K562 (cell line): ENCODE measurements around the gene ATRN.

Experiments
- EZH2 ChIP-seq: IDR thresholded peaks from 2 replicates; pipeline ENCODE4 v1.6.1; 2012; ENCODE audit warnings: low read depth, mild to moderate bottlenecking, inconsistent platforms, low read length, borderline replicate concordance
- GABPA ChIP-seq: fragments of 200-800 bp; sonication (Bioruptor generic); conservative IDR thresholded peaks from 2 replicates; pipeline ENCODE4 v1.6.1; 2016; ENCODE audit warnings: low read depth, missing genetic modification characterization, missing compliant biosample characterization
- MEF2D ChIP-seq: conservative IDR thresholded peaks from 2 replicates; pipeline ENCODE4 v1.6.1; 2016; ENCODE audit warnings: low read depth, missing genetic modification characterization, missing compliant biosample characterization
- NFYB ChIP-seq: IDR thresholded peaks from 2 replicates; pipeline ENCODE4 v1.6.1; 2011; ENCODE audit warnings: mild to moderate bottlenecking, moderate library complexity; ENCODE audit not compliant: insufficient read length; ENCODE audit errors: extremely low read depth
- POLR2AphosphoS5 ChIP-seq: IDR thresholded peaks from 2 replicates; pipeline ENCODE4 v1.6.1; 2011; ENCODE audit warnings: mild to moderate bottlenecking, low read depth, low read length, moderate library complexity; ENCODE audit not compliant: control insufficient read depth, insufficient read depth
- RAD21 ChIP-seq, 2 experiments: fragments of 250-450 bp in 1 of 2; fragments of 450-650 bp in 1 of 2; sonication (Bioruptor Pico) in 1 of 2; formaldehyde crosslinking in 1 of 2; IDR thresholded peaks in 1 of 2; conservative IDR thresholded peaks in 1 of 2; 2 replicates each; pipeline versions ENCODE4 v1.4.0 to v1.8.0; 2020 to 2022; ENCODE audit warnings: mild to moderate bottlenecking in 2 of 2, moderate library complexity in 1 of 2
- RFX1 ChIP-seq: fragments of 450-650 bp; IDR thresholded peaks from 2 replicates; pipeline ENCODE4 v1.6.1; 2016; ENCODE audit warnings: mild to moderate bottlenecking, moderate library complexity
- SIN3A ChIP-seq, 2 experiments: fragments of 150-350 bp in 1 of 2; IDR thresholded peaks; 2 replicates each; pipeline ENCODE4 v1.6.1; 2011 to 2016; ENCODE audit warnings: borderline replicate concordance in 2 of 2, low read depth in 2 of 2, low read length in 2 of 2, mild to moderate bottlenecking in 2 of 2, moderate library complexity in 2 of 2; ENCODE audit not compliant: control insufficient read depth in 1 of 2
- TF ChIP-seq, protein P1 (sequence below), 2 experiments: fragments of 450-650 bp in 1 of 2; sonication (generic) in 1 of 2; formaldehyde crosslinking in 1 of 2; IDR thresholded peaks in 1 of 2; conservative IDR thresholded peaks in 1 of 2; 2 replicates each; pipeline versions ENCODE4 v1.6.1 to v1.8.1; 2016 to 2023; ENCODE audit warnings: mild to moderate bottlenecking in 2 of 2, moderate library complexity in 2 of 2, inconsistent platforms in 1 of 2, missing genetic modification reagents in 1 of 2
- TF ChIP-seq, protein P2 (sequence below): fragments of 450-650 bp; IDR thresholded peaks from 2 replicates; pipeline ENCODE4 v1.6.1; 2016; ENCODE audit warnings: low read depth
- TF ChIP-seq, protein P3 (sequence below), 3 experiments: IDR thresholded peaks in 2 of 3; conservative IDR thresholded peaks in 1 of 3; 2 replicates each; pipeline ENCODE4 v1.5.1; 2011 to 2012; ENCODE audit warnings: low read length in 3 of 3, mild to moderate bottlenecking in 3 of 3, control low read depth in 2 of 3, improper control_type of control experiment in 1 of 3, inconsistent platforms in 1 of 3, low read depth in 1 of 3, mixed read lengths in 1 of 3, moderate library complexity in 1 of 3; ENCODE audit not compliant: insufficient read depth in 2 of 3
- TF ChIP-seq, protein P4 (sequence below): fragments of 250-450 bp; sonication (Bioruptor Pico); IDR thresholded peaks from 2 replicates; pipeline ENCODE4 v1.4.0; 2020
- TF ChIP-seq, protein P5 (sequence below): sonication (generic); formaldehyde crosslinking; IDR thresholded peaks from 2 replicates; pipeline ENCODE4 v1.8.1; 2022; ENCODE audit warnings: missing genetic modification reagents

DNA sequence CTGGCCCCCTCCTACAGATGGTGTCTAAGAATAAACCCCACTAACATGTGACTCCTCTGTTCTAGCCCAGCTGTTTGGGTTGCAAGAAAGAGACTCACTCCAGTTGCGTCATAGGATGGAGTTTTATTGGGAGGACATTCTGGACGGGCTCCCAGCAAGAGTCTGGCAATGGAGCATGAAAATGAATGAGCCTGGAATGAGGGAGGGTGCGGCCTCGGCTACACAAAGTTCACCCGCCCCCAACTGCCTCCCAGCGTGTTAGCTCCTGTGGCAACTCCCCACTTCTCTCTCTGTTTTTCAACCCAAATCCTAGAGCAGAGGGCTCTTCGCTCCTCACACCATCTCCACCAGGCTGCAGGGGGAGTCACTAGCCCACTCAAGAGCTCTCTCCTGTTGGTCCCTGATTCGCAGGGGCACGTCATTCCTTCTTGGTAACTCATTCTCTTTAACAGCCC lies 216.1 kb downstream of the ATRN start:
- TF ChIP-seq, protein P1, sequence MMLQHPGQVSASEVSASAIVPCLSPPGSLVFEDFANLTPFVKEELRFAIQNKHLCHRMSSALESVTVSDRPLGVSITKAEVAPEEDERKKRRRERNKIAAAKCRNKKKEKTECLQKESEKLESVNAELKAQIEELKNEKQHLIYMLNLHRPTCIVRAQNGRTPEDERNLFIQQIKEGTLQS (IDR thresholded peaks at IDR 0.05): no peak
- TF ChIP-seq, protein P1 (CRISPR knock-in tag; conservative IDR thresholded peaks at IDR 0.05): no peak
- TF ChIP-seq, protein P2, sequence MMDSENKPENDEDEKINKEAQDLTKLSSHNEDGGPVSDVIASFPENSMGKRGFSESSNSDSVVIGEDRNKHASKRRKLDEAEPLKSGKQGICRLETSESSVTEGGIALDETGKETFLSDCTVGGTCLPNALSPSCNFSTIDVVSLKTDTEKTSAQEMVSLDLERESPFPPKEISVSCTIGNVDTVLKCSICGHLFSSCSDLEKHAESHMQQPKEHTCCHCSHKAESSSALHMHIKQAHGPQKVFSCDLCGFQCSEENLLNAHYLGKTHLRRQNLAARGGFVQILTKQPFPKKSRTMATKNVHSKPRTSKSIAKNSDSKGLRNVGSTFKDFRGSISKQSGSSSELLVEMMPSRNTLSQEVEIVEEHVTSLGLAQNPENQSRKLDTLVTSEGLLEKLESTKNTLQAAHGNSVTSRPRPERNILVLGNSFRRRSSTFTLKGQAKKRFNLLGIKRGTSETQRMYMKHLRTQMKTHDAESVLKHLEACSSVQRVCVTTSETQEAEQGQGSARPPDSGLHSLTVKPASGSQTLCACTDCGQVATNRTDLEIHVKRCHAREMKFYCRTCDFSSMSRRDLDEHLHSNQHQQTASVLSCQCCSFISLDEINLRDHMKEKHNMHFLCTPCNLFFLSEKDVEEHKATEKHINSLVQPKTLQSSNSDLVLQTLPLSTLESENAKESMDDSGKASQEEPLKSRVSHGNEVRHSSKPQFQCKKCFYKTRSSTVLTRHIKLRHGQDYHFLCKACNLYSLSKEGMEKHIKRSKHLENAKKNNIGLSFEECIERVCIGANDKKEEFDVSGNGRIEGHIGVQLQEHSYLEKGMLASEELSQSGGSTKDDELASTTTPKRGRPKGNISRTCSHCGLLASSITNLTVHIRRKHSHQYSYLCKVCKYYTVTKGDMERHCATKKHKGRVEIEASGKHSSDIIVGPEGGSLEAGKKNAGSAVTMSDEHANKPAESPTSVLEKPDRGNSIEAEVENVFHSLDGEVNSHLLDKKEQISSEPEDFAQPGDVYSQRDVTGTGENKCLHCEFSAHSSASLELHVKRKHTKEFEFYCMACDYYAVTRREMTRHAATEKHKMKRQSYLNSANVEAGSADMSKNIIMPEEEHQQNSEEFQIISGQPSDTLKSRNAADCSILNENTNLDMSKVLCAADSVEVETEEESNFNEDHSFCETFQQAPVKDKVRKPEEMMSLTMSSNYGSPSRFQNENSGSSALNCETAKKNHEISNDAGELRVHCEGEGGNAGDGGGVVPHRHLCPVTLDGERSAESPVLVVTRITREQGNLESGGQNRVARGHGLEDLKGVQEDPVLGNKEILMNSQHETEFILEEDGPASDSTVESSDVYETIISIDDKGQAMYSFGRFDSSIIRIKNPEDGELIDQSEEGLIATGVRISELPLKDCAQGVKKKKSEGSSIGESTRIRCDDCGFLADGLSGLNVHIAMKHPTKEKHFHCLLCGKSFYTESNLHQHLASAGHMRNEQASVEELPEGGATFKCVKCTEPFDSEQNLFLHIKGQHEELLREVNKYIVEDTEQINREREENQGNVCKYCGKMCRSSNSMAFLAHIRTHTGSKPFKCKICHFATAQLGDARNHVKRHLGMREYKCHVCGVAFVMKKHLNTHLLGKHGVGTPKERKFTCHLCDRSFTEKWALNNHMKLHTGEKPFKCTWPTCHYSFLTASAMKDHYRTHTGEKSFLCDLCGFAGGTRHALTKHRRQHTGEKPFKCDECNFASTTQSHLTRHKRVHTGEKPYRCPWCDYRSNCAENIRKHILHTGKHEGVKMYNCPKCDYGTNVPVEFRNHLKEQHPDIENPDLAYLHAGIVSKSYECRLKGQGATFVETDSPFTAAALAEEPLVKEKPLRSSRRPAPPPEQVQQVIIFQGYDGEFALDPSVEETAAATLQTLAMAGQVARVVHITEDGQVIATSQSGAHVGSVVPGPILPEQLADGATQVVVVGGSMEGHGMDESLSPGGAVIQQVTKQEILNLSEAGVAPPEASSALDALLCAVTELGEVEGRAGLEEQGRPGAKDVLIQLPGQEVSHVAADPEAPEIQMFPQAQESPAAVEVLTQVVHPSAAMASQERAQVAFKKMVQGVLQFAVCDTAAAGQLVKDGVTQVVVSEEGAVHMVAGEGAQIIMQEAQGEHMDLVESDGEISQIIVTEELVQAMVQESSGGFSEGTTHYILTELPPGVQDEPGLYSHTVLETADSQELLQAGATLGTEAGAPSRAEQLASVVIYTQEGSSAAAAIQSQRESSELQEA: no peak
- TF ChIP-seq EZH2 (no peak), GABPA (no peak), RAD21 (CRISPR knock-in tag; conservative IDR thresholded peaks at IDR 0.05 in 1 of 2, IDR thresholded peaks at IDR 0.05 in 1 of 2) (no peak), NFYB (no peak), MEF2D (tag) (no peak), POLR2AphosphoS5 (no peak), SIN3A (IDR thresholded peaks at IDR 0.05; ENCODE audit: borderline replicate concordance in 2 of 2, control insufficient read depth in 1 of 2, low read depth in 2 of 2, low read length in 2 of 2) (no peak), RFX1 (no peak)
- TF ChIP-seq, protein P3, sequence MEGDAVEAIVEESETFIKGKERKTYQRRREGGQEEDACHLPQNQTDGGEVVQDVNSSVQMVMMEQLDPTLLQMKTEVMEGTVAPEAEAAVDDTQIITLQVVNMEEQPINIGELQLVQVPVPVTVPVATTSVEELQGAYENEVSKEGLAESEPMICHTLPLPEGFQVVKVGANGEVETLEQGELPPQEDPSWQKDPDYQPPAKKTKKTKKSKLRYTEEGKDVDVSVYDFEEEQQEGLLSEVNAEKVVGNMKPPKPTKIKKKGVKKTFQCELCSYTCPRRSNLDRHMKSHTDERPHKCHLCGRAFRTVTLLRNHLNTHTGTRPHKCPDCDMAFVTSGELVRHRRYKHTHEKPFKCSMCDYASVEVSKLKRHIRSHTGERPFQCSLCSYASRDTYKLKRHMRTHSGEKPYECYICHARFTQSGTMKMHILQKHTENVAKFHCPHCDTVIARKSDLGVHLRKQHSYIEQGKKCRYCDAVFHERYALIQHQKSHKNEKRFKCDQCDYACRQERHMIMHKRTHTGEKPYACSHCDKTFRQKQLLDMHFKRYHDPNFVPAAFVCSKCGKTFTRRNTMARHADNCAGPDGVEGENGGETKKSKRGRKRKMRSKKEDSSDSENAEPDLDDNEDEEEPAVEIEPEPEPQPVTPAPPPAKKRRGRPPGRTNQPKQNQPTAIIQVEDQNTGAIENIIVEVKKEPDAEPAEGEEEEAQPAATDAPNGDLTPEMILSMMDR (IDR thresholded peaks at IDR 0.05 in 2 of 3, conservative IDR thresholded peaks at IDR 0.05 in 1 of 3; ENCODE audit: insufficient read depth in 2 of 3, low read depth in 1 of 3, low read length in 3 of 3): 0 out of 6 replicates have a peak, but pooled peaks of 1 of the 3 experiments have one; percentile 11
- TF ChIP-seq, protein P4, sequence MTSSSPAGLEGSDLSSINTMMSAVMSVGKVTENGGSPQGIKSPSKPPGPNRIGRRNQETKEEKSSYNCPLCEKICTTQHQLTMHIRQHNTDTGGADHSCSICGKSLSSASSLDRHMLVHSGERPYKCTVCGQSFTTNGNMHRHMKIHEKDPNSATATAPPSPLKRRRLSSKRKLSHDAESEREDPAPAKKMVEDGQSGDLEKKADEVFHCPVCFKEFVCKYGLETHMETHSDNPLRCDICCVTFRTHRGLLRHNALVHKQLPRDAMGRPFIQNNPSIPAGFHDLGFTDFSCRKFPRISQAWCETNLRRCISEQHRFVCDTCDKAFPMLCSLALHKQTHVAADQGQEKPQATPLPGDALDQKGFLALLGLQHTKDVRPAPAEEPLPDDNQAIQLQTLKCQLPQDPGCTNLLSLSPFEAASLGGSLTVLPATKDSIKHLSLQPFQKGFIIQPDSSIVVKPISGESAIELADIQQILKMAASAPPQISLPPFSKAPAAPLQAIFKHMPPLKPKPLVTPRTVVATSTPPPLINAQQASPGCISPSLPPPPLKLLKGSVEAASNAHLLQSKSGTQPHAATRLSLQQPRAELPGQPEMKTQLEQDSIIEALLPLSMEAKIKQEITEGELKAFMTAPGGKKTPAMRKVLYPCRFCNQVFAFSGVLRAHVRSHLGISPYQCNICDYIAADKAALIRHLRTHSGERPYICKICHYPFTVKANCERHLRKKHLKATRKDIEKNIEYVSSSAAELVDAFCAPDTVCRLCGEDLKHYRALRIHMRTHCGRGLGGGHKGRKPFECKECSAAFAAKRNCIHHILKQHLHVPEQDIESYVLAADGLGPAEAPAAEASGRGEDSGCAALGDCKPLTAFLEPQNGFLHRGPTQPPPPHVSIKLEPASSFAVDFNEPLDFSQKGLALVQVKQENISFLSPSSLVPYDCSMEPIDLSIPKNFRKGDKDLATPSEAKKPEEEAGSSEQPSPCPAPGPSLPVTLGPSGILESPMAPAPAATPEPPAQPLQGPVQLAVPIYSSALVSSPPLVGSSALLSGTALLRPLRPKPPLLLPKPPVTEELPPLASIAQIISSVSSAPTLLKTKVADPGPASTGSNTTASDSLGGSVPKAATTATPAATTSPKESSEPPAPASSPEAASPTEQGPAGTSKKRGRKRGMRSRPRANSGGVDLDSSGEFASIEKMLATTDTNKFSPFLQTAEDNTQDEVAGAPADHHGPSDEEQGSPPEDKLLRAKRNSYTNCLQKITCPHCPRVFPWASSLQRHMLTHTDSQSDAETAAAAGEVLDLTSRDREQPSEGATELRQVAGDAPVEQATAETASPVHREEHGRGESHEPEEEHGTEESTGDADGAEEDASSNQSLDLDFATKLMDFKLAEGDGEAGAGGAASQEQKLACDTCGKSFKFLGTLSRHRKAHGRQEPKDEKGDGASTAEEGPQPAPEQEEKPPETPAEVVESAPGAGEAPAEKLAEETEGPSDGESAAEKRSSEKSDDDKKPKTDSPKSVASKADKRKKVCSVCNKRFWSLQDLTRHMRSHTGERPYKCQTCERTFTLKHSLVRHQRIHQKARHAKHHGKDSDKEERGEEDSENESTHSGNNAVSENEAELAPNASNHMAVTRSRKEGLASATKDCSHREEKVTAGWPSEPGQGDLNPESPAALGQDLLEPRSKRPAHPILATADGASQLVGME (CRISPR knock-in tag): no peak
- TF ChIP-seq, protein P5, sequence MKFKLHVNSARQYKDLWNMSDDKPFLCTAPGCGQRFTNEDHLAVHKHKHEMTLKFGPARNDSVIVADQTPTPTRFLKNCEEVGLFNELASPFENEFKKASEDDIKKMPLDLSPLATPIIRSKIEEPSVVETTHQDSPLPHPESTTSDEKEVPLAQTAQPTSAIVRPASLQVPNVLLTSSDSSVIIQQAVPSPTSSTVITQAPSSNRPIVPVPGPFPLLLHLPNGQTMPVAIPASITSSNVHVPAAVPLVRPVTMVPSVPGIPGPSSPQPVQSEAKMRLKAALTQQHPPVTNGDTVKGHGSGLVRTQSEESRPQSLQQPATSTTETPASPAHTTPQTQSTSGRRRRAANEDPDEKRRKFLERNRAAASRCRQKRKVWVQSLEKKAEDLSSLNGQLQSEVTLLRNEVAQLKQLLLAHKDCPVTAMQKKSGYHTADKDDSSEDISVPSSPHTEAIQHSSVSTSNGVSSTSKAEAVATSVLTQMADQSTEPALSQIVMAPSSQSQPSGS (CRISPR knock-in tag): no peak
